ENCODE data around the gene EARS2. TPM values are rescaled to one million over a fixed set of nuclear protein-coding genes. Genes with fewer than 3 reads are reported as not detected.
"Not testable (repeated sequence)": the region's sequence is repeated elsewhere in the genome, so short reads cannot be mapped to it uniquely, and the experiment has no call there.

EARS2 gene
- total RNA-seq: 10 to 100 TPM; 23.7 to 25.1 TPM

GRCh38 chr16:23556881-23557778, at the start of gene EARS2, which contains the start of gene UBFD1:
Gene EARS2 (minus strand): TSS chr16:23557350. CDS start chr16:23557343, 7 bp downstream.
Gene UBFD1 (plus strand): TSS chr16:23557727. CDS start chr16:23557743, 16 bp downstream.
- CTCF ChIA-PET: interaction anchor here (0.8 to 1.8 kb wide), 2 partner anchors 40 to 58 kb away, joined by 4 to 8 read pairs; partner anchors contain the start of gene NDUFAB1
- H3K4me1 Mint-ChIP-seq (ENCODE audit: low read depth): peaks cover 47% of the 10 kb centered on the region
- H3K27me3 Mint-ChIP-seq (ENCODE audit: low read depth): no peaks in the 10 kb centered on the region
- H3K4me3 Mint-ChIP-seq: peak within 1 kb of the TSS; percentile 89
- H3K36me3 Mint-ChIP-seq (ENCODE audit: low read depth): peaks cover 4% of the 10 kb centered on the region
- DNase-seq: peak; percentile 97
- intact Hi-C loops (cut with micrococcal nuclease): loop anchor here (1.0 to 10.0 kb wide), 9 partner anchors 39 to 1108 kb away; partner anchors contain the start of genes COG7, DCTN5, GGA2 and NDUFAB1
- H3K9me3 Mint-ChIP-seq: no peaks in the 10 kb centered on the region
- H3K27ac Mint-ChIP-seq: peak within 1 kb of the TSS; percentile 85

DNA sequence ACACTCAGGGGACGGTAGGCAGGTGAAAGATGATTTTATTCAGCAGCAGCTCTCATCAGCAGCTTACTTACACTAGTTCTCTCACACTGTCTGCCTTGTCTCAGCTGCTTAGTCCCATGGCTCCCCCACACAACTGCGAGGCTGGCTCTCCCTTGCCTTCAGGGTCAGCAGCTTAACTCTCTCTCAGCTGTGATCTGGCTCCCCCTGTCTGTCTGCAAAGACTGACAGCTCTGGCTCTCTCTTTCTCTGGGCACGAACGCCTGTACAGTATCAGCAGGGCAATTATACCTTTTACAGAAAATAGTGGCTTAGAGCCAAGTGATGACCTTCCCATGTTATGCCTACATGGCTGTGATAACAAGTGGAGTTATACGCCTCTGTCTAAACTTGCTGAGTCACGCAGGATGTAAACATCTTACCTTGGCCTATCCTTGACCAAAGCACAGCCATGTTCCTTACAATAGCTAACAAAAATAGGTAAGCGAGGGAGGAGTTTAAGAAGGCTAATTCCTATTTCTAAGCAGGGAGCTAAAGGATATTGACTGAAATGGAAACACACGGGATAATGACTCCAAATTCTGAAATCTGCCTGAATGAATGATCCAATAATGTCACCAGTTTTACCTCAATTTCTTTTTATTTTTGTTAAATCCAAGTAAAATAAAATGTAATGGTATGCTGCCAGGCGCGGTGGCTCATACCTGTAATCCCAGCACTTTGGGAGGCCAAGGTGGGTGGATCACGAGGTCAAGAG, 40.0 kb upstream of the EARS2 start:
- H3K4me3 Mint-ChIP-seq: peak overlapping the region; percentile 39
- peaks cover 34% of the 10 kb centered on the region for H3K4me1 Mint-ChIP-seq (ENCODE audit: low read depth)
- H3K36me3 Mint-ChIP-seq (ENCODE audit: low read depth): peaks cover 12% of the 10 kb centered on the region
- peak; percentile 30 for DNase-seq
- CTCF ChIA-PET: interaction anchor here (0.6 to 1.7 kb wide), 15 partner anchors 12 to 145 kb away, joined by 3 to 8 read pairs (median 4); partner anchors contain the start of genes EARS2 and UBFD1
- H3K9me3 Mint-ChIP-seq: no peaks in the 10 kb centered on the region
- H3K27ac Mint-ChIP-seq: peak overlapping the region; percentile 30
- intact Hi-C loops (cut with micrococcal nuclease): loop anchor here (2.0 to 5.0 kb wide), 2 partner anchors 90 to 414 kb away; partner anchors contain the start of gene SCNN1G
- no peaks in the 10 kb centered on the region for H3K27me3 Mint-ChIP-seq (ENCODE audit: low read depth)

- intact Hi-C loops (cut with micrococcal nuclease): loop anchor here (1.0 to 5.0 kb wide), 4 partner anchors 39 to 413 kb away; partner anchors contain the start of genes DCTN5, EARS2, PALB2 and SCNN1G
- Mint-ChIP-seq H3K36me3 (ENCODE audit: low read depth) (peaks cover 12% of the 10 kb centered on the region), H3K27ac (peak within 1 kb of the TSS; percentile 76), H3K27me3 (ENCODE audit: low read depth) (no peaks in the 10 kb centered on the region), H3K9me3 (no peaks in the 10 kb centered on the region), H3K4me3 (peak within 1 kb of the TSS; percentile 79), H3K4me1 (ENCODE audit: low read depth) (peaks cover 39% of the 10 kb centered on the region)
- CTCF ChIA-PET: interaction anchor here (0.6 to 1.6 kb wide), 12 partner anchors 13 to 122 kb away, joined by 3 to 8 read pairs (median 4); partner anchors contain the start of genes EARS2 and UBFD1
- DNase-seq: peak; percentile 93
Measured at GRCh38 chr16:23595951-23596720, 39.0 kb upstream of the EARS2 start, which contains the start of gene NDUFAB1. Gene NDUFAB1 (minus strand): TSS chr16:23596316. CDS start chr16:23596290, 26 bp downstream.

GRCh38 chr16:23595246-23595950, 38.2 kb upstream of the EARS2 start:
- H3K27ac Mint-ChIP-seq: peak overlapping the region; percentile 36
- peak; percentile 7 for DNase-seq
- H3K4me3 Mint-ChIP-seq: peak overlapping the region; percentile 79
- CTCF ChIA-PET: no interaction called here
- H3K4me1 Mint-ChIP-seq (ENCODE audit: low read depth): peaks cover 41% of the 10 kb centered on the region
- no peaks in the 10 kb centered on the region for H3K27me3 Mint-ChIP-seq (ENCODE audit: low read depth)
- H3K36me3 Mint-ChIP-seq (ENCODE audit: low read depth): peaks cover 10% of the 10 kb centered on the region
- intact Hi-C loops (cut with micrococcal nuclease): loop anchor here (5.0 kb wide), 1 partner anchor 88 kb away; no protein-coding TSS in a partner anchor
- H3K9me3 Mint-ChIP-seq: no peaks in the 10 kb centered on the region

DNA sequence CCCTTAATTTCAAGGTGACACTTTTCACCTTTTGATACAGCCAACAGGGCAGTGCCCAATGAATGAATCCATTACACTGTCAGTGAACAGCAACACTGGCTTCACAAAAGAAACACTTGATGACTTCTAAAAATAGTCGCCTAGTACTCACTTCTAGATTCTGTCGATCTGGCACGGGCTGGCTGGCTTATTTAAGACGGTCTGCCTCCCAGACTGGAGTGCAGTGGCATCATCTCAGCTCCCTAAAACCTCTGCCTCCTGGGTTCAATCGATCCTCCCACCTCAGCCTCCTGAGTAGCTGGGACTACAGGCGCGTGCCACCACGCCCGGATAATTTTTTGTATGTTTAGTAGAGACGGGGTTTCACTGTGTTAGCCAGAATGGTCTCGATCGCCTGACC, 37.0 kb upstream of the EARS2 start:
- Mint-ChIP-seq H3K27me3 (ENCODE audit: low read depth) (no peaks in the 10 kb centered on the region), H3K9me3 (no peaks in the 10 kb centered on the region), H3K4me3 (no peak overlapping the region), H3K27ac (no peak overlapping the region), H3K36me3 (ENCODE audit: low read depth) (peaks cover 14% of the 10 kb centered on the region), H3K4me1 (ENCODE audit: low read depth) (peaks cover 41% of the 10 kb centered on the region)
- CTCF ChIA-PET: no interaction called here
- intact Hi-C loops (cut with micrococcal nuclease): no loop called here
- no peak for DNase-seq

GRCh38 chr16:23590181-23590580, 33.0 kb upstream of the EARS2 start:
- CTCF ChIA-PET: interaction anchor here (0.6 kb wide), 1 partner anchor 154 kb away, joined by 3 read pairs; no protein-coding TSS in a partner anchor
- DNase-seq: no peak
- intact Hi-C loops (cut with micrococcal nuclease): no loop called here
- Mint-ChIP-seq H3K27me3 (ENCODE audit: low read depth) (no peaks in the 10 kb centered on the region), H3K36me3 (ENCODE audit: low read depth) (peaks cover 25% of the 10 kb centered on the region), H3K4me1 (ENCODE audit: low read depth) (peaks cover 30% of the 10 kb centered on the region), H3K4me3 (no peak overlapping the region), H3K27ac (no peak overlapping the region), H3K9me3 (no peaks in the 10 kb centered on the region)

- Mint-ChIP-seq H3K36me3 (ENCODE audit: low read depth) (peaks cover 26% of the 10 kb centered on the region), H3K4me1 (ENCODE audit: low read depth) (peaks cover 10% of the 10 kb centered on the region), H3K9me3 (no peaks in the 10 kb centered on the region), H3K27ac (no peak overlapping the region), H3K27me3 (ENCODE audit: low read depth) (no peaks in the 10 kb centered on the region), H3K4me3 (no peak overlapping the region)
- intact Hi-C loops (cut with micrococcal nuclease): no loop called here
- CTCF ChIA-PET: no interaction called here
- no peak for DNase-seq
Measured at GRCh38 chr16:23587726-23588125, 30.6 kb upstream of the EARS2 start.

DNA sequence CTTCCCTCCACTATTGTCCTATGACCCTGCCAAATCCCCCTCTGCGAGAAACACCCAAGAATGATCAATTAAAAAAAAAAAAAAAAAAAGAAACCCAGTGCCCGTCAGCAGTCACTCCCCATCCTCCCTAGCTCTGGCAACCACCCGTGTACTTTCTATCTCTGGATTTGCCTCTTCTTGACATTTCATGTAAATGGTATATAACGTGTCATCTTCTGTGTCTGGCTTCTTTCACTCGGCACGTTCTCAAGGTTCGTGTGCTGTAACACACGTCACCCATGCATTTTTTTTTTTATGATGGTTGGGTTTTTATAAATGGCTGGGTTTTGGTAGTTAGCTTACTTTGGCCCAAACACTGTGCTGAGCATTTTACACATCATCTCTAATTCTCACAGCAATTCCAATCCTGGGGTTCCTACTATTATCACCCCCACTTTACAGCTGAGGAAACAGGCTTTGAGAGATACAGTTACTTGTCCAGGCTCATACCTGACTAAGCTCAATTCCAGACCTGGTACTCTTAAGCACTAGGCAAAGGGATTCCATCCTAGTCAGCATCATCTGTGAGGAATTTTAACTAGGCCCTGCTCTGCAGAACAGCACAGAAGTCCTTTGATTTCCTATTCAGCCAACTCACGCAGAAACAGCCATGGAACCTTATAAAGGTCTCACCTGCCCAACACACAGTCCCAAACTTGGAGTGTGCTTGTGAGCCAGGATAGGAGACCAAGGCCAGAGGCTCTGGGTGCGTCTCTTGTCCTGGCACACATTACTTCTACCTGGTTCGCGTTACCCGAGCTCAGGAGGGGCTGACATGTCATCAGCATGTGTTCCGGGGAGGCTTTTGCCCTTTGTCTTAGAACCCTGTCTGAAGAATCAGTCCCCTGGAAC, 27.3 kb upstream of the EARS2 start:
- CTCF ChIA-PET: interaction anchor here (0.7 kb wide), 1 partner anchor 14 kb away, joined by 3 read pairs; no protein-coding TSS in a partner anchor
- Mint-ChIP-seq H3K27ac (no peak overlapping the region), H3K27me3 (ENCODE audit: low read depth) (no peaks in the 10 kb centered on the region), H3K4me3 (no peak overlapping the region), H3K36me3 (ENCODE audit: low read depth) (peaks cover 26% of the 10 kb centered on the region), H3K4me1 (ENCODE audit: low read depth) (no peaks in the 10 kb centered on the region), H3K9me3 (no peaks in the 10 kb centered on the region)
- intact Hi-C loops (cut with micrococcal nuclease): no loop called here
- DNase-seq: no peak

DNA sequence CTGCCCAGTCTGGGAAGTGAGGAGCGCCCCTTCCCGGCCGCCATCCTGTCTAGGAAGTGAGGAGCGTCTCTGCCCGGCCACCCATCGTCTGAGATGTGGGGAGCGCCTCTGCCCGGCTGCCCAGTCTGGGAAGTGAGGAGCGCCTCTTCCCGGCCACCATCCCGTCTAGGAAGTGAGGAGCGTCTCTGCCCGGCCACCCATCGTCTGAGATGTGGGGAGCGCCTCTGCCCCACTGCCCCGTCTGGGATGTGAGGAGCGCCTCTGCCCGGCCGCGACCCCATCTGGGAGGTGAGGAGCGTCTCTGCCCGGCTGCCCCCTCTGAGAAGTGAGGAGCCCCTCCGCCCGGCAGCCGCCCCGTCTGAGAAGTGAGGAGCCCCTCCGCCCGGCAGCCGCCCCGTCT, 26.1 kb upstream of the EARS2 start:
- H3K9me3 Mint-ChIP-seq; H3K27ac Mint-ChIP-seq; DNase-seq; CTCF ChIA-PET; H3K4me3 Mint-ChIP-seq; H3K4me1 Mint-ChIP-seq (ENCODE audit: low read depth); intact Hi-C loops (cut with micrococcal nuclease); H3K27me3 Mint-ChIP-seq (ENCODE audit: low read depth): not testable (repeated sequence)
- peaks cover 25% of the 10 kb centered on the region for H3K36me3 Mint-ChIP-seq (ENCODE audit: low read depth)

DNA sequence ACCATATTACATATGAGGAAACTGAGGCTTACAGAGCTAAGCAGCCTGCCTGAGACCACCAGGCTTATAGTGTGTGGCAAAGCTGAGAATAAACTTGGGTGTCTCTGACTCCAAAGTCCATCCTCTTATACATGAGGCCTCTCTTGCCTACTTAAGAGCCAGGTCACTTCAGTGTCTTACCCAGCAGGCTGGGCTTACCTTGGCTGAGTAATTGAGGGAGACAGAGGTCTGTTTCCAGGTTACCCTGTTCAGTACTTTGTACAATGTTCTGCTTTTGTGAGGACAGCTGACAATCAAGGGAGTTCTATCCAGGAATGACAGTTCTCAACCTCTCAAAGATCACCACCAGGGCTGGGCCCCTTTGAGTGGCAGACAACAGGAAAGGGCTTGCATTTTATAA, 24.6 kb upstream of the EARS2 start:
- no peaks in the 10 kb centered on the region for H3K27me3 Mint-ChIP-seq (ENCODE audit: low read depth)
- H3K36me3 Mint-ChIP-seq (ENCODE audit: low read depth): peaks cover 25% of the 10 kb centered on the region
- no peak overlapping the region for H3K4me3 Mint-ChIP-seq
- H3K27ac Mint-ChIP-seq: peak overlapping the region; percentile 56
- CTCF ChIA-PET: interaction anchor here (1.3 kb wide), 1 partner anchor 15 kb away, joined by 5 read pairs; the partner anchor contains the start of gene NDUFAB1
- intact Hi-C loops (cut with micrococcal nuclease): no loop called here
- no peaks in the 10 kb centered on the region for H3K9me3 Mint-ChIP-seq
- no peaks in the 10 kb centered on the region for H3K4me1 Mint-ChIP-seq (ENCODE audit: low read depth)
- no peak for DNase-seq
